ENCODE measurements around the gene TMEM254. TPM values are rescaled to one million over a fixed set of nuclear protein-coding genes. Genes with fewer than 3 reads are reported as not detected.
A peak's percentile ranks its signal among the peaks of the same experiment; 100 is the strongest.
"Not testable (repeated sequence)": the region's sequence is repeated elsewhere in the genome, so short reads cannot be mapped to it uniquely, and the experiment has no call there.

TMEM254 gene
- 24.4 and 34.4 TPM in 2 replicates for polyA plus RNA-seq (2011; rRNA removed)
- polyA minus RNA-seq (2011; rRNA and poly(A)+ RNA removed) = 12.4 and 15.7 TPM in 2 replicates

- TF ChIP-seq CTCF (IDR thresholded peaks at IDR 0.05; ENCODE audit: low read depth, low read length) = no peak
- Histone ChIP-seq H3K27ac (ENCODE audit: low read depth, low read length) (peak within 1 kb of the TSS; percentile 92), H3K4me3 (ENCODE audit: low read depth, low read length) (peak within 1 kb of the TSS; percentile 94), H3K9me3 (ENCODE audit: control insufficient read depth, insufficient read depth, low read length) (no peaks in the 10 kb centered on the region; the same call in 1 of the 2 replicates), H3K27me3 (ENCODE audit: control insufficient read depth, insufficient read depth, low read length) (no peaks in the 10 kb centered on the region)
- CTCF ChIA-PET = interaction anchor here (0.6 to 1.7 kb wide), 7 partner anchors 12 to 174 kb away, joined by 3 to 9 read pairs (median 4); no protein-coding TSS in a partner anchor
- peak; percentile 48 for DNase-seq (ENCODE audit: low read depth, low spot score)
- POLR2A ChIA-PET = interaction anchor here (1.0 to 1.2 kb wide), 2 partner anchors 26 to 58 kb away, joined by 3 to 7 read pairs; no protein-coding TSS in a partner anchor
Measured at GRCh38 chr10:80078448-80079311, at the start of gene TMEM254. TSS of gene TMEM254 (plus strand) at chr10:80078665. CDS start at chr10:80078700, 35 bp downstream.

GRCh38 chr10:80029205-80029604 lies 49.3 kb upstream of the TMEM254 start:
- DNase-seq (ENCODE audit: low read depth, low spot score); POLR2A ChIA-PET; H3K27me3 ChIP-seq (ENCODE audit: control insufficient read depth, insufficient read depth, low read length); H3K4me3 ChIP-seq (ENCODE audit: low read depth, low read length); H3K27ac ChIP-seq (ENCODE audit: low read depth, low read length); H3K9me3 ChIP-seq (ENCODE audit: control insufficient read depth, insufficient read depth, low read length): not testable (repeated sequence)
- CTCF ChIA-PET = interaction anchor here (0.8 to 1.5 kb wide), 3 partner anchors 18 to 492 kb away, joined by 3 to 7 read pairs (median 4); no protein-coding TSS in a partner anchor

- POLR2A ChIA-PET; H3K27me3 ChIP-seq (ENCODE audit: control insufficient read depth, insufficient read depth, low read length); H3K27ac ChIP-seq (ENCODE audit: low read depth, low read length); H3K4me3 ChIP-seq (ENCODE audit: low read depth, low read length); H3K9me3 ChIP-seq (ENCODE audit: control insufficient read depth, insufficient read depth, low read length); DNase-seq (ENCODE audit: low read depth, low spot score): not testable (repeated sequence)
- CTCF ChIA-PET = interaction anchor here (0.8 to 1.4 kb wide), 2 partner anchors 22 to 493 kb away, joined by 3 to 4 read pairs; no protein-coding TSS in a partner anchor
Measured at GRCh38 chr10:80029865-80030264, 48.6 kb upstream of the TMEM254 start.

GRCh38 chr10:80032503-80032902 lies 46.0 kb upstream of the TMEM254 start:
- CTCF ChIA-PET = no interaction called here
- Histone ChIP-seq H3K27ac (ENCODE audit: low read depth, low read length) (no peak overlapping the region), H3K9me3 (ENCODE audit: control insufficient read depth, insufficient read depth, low read length) (no peaks in the 10 kb centered on the region), H3K27me3 (ENCODE audit: control insufficient read depth, insufficient read depth, low read length) (no peaks in the 10 kb centered on the region), H3K4me3 (ENCODE audit: low read depth, low read length) (no peak overlapping the region)
- DNase-seq (ENCODE audit: low read depth, low spot score) = no peak
- no peak for TF ChIP-seq CTCF (IDR thresholded peaks at IDR 0.05; ENCODE audit: low read depth, low read length)
- POLR2A ChIA-PET = no interaction called here

- H3K9me3 ChIP-seq (ENCODE audit: control insufficient read depth, insufficient read depth, low read length); CTCF ChIA-PET; H3K27me3 ChIP-seq (ENCODE audit: control insufficient read depth, insufficient read depth, low read length); H3K27ac ChIP-seq (ENCODE audit: low read depth, low read length); DNase-seq (ENCODE audit: low read depth, low spot score); H3K4me3 ChIP-seq (ENCODE audit: low read depth, low read length); POLR2A ChIA-PET: not testable (repeated sequence)
Measured at GRCh38 chr10:80034766-80035165, 43.7 kb upstream of the TMEM254 start.

GRCh38 chr10:80035430-80035829 lies 43.0 kb upstream of the TMEM254 start:
- H3K4me3 ChIP-seq (ENCODE audit: low read depth, low read length); H3K27me3 ChIP-seq (ENCODE audit: control insufficient read depth, insufficient read depth, low read length); H3K27ac ChIP-seq (ENCODE audit: low read depth, low read length); POLR2A ChIA-PET; DNase-seq (ENCODE audit: low read depth, low spot score); H3K9me3 ChIP-seq (ENCODE audit: control insufficient read depth, insufficient read depth, low read length); CTCF ChIA-PET: not testable (repeated sequence)

- CTCF ChIA-PET; H3K4me3 ChIP-seq (ENCODE audit: low read depth, low read length); H3K9me3 ChIP-seq (ENCODE audit: control insufficient read depth, insufficient read depth, low read length); POLR2A ChIA-PET; DNase-seq (ENCODE audit: low read depth, low spot score); H3K27me3 ChIP-seq (ENCODE audit: control insufficient read depth, insufficient read depth, low read length); H3K27ac ChIP-seq (ENCODE audit: low read depth, low read length): not testable (repeated sequence)
Measured at GRCh38 chr10:80036921-80037500, 41.5 kb upstream of the TMEM254 start.

GRCh38 chr10:80038226-80038625 lies 40.2 kb upstream of the TMEM254 start:
- H3K27me3 ChIP-seq (ENCODE audit: control insufficient read depth, insufficient read depth, low read length); H3K27ac ChIP-seq (ENCODE audit: low read depth, low read length); DNase-seq (ENCODE audit: low read depth, low spot score); H3K9me3 ChIP-seq (ENCODE audit: control insufficient read depth, insufficient read depth, low read length); H3K4me3 ChIP-seq (ENCODE audit: low read depth, low read length); CTCF ChIA-PET; POLR2A ChIA-PET: not testable (repeated sequence)

All from AG04450 (cell line).